HL-60 (cell line): Measurements from ENCODE around the gene PEX10.

Experiments
- DNase-seq, 2 experiments: peaks; one replicate each; pipeline ENCODE4 v3.0.0-alpha.2; 2010 to 2020; ENCODE audit warnings: low read depth in 1 of 2, low spot score in 1 of 2
- H3K27ac ChIP-seq: fragments of 250-450 bp; sonication (Bioruptor Pico); replicated peaks from 2 replicates; pipeline ENCODE4 v1.5.1; 2020; ENCODE audit warnings: mild to moderate bottlenecking, moderate library complexity
- H3K27me3 ChIP-seq: fragments of 250-450 bp; sonication (Bioruptor Pico); 2 replicates; pipeline ENCODE4 v1.5.1; 2021; ENCODE audit warnings: mild to moderate bottlenecking, moderate library complexity; ENCODE audit not compliant: insufficient read depth, poor library complexity, severe bottlenecking
- H3K4me3 ChIP-seq: replicated peaks from 2 replicates; pipeline ENCODE4 v1.5.1; 2011; ENCODE audit warnings: mild to moderate bottlenecking, control low read depth, low read length; ENCODE audit not compliant: insufficient read depth
- CTCF ChIP-seq: IDR thresholded peaks from one replicate; pipeline ENCODE4 v1.5.1; 2011; ENCODE audit warnings: low read length, control low read depth, inconsistent platforms; ENCODE audit not compliant: insufficient read depth
- GABPA ChIP-seq: IDR thresholded peaks from 2 replicates; pipeline ENCODE4 v1.6.1; 2012; ENCODE audit warnings: low read depth
- POLR2AphosphoS5 ChIP-seq: IDR thresholded peaks from 2 replicates; pipeline ENCODE4 v1.6.1; 2012; ENCODE audit warnings: low read depth
- REST ChIP-seq: IDR thresholded peaks from 2 replicates; pipeline ENCODE4 v1.6.1; 2012; ENCODE audit warnings: low read depth; ENCODE audit not compliant: insufficient replicate concordance
- SPI1 ChIP-seq: IDR thresholded peaks from 2 replicates; pipeline ENCODE4 v1.6.1; 2012; ENCODE audit warnings: low read depth, mild to moderate bottlenecking, borderline replicate concordance

Gene PEX10

DNA sequence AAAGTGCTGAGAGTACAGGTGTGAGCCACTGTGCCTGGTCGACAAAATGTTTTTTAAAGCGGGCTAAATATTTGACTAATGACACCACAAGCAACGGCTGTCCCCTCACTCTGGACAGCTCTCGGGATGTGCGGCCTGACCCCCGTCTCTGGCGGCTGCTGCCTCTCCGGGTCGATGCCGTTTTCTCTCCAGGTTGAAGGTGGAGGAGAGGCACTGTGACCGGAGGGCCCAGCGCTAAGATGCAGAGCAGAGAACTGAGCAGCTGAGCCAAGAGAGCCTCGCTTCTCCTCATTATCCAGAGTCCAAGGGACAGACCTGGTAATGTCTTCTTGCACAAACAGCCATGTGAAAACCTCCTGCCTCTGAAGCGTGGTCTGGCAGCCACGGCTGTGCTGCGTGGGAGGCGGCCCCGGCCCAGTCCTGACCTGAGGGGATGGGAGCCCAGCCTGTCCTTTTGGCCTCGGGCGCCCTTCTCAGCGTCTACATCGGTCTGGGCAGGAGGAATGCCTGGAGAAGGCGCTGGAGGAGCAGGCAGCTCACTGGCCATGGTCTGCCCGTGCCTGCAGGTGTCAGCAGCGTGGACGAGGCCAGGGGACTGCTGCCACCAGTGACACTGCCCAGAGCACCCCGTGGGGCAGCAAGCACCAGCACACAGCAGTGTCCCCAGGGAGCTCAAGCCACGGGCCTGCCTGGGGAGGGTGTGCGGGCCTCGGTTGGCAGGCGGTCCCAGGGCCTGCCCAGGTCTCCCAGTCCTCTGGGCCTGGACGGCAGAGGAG lies 31.4 kb downstream of the PEX10 start:
- no peak overlapping the region for H3K4me3 ChIP-seq
- no peaks in the 10 kb centered on the region for H3K27me3 ChIP-seq
- TF ChIP-seq REST: no peak
- TF ChIP-seq GABPA: no peak
- TF ChIP-seq POLR2AphosphoS5: no peak
- no peak for TF ChIP-seq CTCF
- TF ChIP-seq SPI1: no peak
- no peak overlapping the region for H3K27ac ChIP-seq
- DNase-seq: no peak

DNA sequence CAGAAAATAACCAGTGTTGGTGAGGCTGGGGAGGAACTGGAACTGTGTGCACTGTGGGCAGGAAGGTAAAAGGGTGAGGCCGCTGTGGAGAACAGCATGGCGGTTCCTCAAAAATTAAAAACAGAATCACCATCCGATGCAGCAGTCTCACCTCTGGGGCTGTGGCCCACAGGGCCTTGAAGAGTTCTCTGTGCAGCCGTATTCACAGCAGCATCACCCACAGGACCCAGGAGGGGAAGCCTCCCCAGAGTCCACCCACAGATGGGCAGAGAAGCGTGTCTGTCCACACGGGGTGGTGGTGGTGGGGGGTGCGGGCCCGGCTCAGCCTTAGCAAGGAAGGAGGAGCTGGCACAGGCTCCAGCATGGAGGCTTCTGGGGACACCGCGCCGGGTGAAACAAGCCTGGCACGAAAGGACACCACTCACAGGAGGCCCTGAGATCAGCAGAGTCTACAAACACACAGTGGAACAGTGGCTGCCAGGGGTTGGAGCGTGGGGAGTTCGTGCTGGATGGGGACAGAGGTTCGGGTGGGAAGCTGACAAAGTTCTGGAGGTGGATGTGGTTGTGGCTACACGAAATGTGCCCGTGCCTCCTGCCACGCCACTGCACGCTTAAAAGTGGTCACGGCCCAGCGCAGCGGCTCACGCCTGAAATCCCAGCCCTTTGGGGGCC lies 32.5 kb downstream of the PEX10 start:
- no peak overlapping the region for H3K4me3 ChIP-seq
- no peaks in the 10 kb centered on the region for H3K27me3 ChIP-seq
- DNase-seq: no peak
- no peak overlapping the region for H3K27ac ChIP-seq
- TF ChIP-seq SPI1 (no peak), GABPA (no peak)

GRCh38 chr1:2378956-2379732 lies 33.2 kb downstream of the PEX10 start:
- no peaks in the 10 kb centered on the region for H3K27me3 ChIP-seq
- no peak overlapping the region for H3K4me3 ChIP-seq
- no peak overlapping the region for H3K27ac ChIP-seq
- no peak for DNase-seq
- TF ChIP-seq SPI1 (no peak), REST (no peak), CTCF (no peak), GABPA (no peak), POLR2AphosphoS5 (no peak)

- DNase-seq: no peak
- no peak overlapping the region for H3K4me3 ChIP-seq
- TF ChIP-seq SPI1: no peak
- no peak for TF ChIP-seq GABPA
- no peak for TF ChIP-seq CTCF
- TF ChIP-seq POLR2AphosphoS5: no peak
- no peak for TF ChIP-seq REST
- H3K27me3 ChIP-seq: no peaks in the 10 kb centered on the region
- H3K27ac ChIP-seq: no peak overlapping the region
Measured at GRCh38 chr1:2378441-2378851, 33.9 kb downstream of the PEX10 start.
